Colon (tissue), 2 donors: Measurements from ENCODE around the gene C19orf38.
"Not testable (repeated sequence)": the region's sequence is repeated elsewhere in the genome, so short reads cannot be mapped to it uniquely, and the experiment has no call there.

Experiments used
- FAIRE-seq: peaks from 2 replicates; lab custom pipeline; 2012; peaks lifted over from hg19 to GRCh38; lab: Jason Lieb, UNC
- donor health status: control.
- donor health status: control.

The C19orf38 gene

DNA sequence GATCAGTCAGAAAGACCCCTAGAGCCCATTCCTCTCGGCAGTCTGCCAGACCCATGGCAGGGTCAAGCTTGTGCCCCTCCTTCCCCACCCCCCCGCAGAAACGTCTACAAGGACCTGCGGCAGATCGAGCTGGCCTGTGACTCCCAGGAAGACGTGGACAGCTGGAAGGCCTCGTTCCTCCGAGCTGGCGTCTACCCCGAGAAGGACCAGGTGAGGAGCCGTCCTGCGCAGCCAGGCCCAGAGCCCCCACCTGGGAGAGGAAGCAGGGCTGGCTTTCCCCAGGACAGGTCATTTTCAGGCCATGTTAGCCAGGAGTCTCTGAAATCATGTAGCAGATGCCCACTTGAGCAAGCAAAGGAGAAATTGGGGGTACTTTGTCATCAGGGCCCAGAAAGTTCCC lies 24.5 kb upstream of the C19orf38 start:
- no peak for FAIRE-seq

GRCh38 chr19:10826231-10826630 lies 22.0 kb upstream of the C19orf38 start:
- no peak for FAIRE-seq

DNA sequence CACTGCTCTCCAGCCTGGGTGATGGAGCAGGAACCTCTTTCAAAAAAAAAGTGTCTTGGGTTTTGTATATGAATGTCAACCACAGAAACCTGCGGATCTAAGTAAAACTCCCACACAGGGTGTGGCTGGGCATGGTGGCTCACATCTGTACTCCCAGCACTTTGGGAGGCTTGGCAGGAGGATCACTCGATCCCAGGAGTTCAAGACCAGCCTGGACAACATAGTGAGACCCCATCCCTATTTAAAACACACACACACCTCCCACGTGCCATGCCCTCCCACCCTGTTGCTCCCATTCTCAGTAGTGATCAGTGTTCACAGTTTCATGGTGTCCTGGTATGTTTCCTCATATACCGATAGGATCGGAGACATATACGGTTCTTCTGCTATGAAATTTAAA lies 21.4 kb upstream of the C19orf38 start:
- no peak for FAIRE-seq

DNA sequence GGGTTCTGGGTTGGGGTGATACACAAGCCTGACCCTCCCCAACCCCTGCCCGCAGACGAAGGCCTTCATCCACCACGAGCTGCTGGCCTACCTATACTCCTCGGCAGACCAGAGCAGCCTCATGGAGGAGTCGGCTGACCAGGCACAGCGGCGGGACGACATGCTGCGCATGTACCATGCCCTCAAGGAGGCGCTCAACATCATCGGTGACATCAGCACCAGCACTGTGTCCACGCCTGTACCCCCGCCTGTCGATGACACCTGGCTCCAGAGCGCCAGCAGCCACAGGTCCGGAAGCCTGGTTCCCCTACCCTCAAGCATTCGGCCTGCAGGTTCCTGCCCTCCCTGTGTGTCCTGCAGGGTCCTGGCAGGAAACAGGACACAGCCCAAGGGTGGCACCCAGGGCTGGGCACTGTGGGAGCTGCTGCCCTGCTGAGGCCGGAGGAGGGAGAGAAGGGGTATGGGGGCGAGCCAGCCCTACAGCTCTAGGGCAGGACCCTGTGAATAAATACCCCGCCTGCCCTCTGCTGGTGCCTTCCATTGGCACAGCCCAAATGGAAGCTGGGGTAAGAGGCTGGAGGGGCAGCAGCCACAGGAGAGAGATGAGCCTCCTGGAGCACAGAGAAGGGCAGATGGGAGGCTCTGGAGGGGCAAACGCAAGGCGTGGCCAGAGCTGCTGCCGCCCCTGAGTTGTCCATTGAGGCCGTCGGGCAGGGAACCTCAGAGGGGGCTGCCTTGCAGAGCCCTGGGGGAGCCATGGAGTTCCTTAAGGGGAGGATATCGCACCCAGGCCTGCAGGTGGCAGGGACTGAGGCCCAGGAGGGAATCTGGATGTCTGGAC lies 19.0 kb upstream of the C19orf38 start:
- no peak for FAIRE-seq

GRCh38 chr19:10829967-10830366 lies 18.2 kb upstream of the C19orf38 start:
- no peak for FAIRE-seq

DNA sequence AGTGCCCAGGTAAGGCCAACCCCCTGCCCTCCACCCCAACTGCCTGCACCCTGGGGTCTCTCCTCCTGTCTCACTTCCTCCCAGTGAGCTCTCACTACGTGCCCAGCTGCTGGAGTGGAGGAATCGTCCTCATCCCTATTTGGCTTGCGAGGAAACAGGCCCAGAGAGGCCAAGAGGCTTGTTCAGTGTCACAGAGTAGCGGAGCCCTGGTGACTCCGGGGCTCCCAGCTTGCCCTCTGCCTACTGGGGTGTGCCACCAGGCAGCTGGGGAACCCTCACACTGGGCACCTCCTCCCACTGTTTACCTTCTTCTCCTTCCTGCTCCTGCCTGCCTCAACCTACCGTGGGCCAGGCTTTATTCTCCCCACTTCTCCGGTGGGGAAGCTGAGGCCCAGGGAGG lies 17.8 kb upstream of the C19orf38 start:
- no peak for FAIRE-seq

GRCh38 chr19:10830931-10831779 lies 17.1 kb upstream of the C19orf38 start:
- no peak for FAIRE-seq

DNA sequence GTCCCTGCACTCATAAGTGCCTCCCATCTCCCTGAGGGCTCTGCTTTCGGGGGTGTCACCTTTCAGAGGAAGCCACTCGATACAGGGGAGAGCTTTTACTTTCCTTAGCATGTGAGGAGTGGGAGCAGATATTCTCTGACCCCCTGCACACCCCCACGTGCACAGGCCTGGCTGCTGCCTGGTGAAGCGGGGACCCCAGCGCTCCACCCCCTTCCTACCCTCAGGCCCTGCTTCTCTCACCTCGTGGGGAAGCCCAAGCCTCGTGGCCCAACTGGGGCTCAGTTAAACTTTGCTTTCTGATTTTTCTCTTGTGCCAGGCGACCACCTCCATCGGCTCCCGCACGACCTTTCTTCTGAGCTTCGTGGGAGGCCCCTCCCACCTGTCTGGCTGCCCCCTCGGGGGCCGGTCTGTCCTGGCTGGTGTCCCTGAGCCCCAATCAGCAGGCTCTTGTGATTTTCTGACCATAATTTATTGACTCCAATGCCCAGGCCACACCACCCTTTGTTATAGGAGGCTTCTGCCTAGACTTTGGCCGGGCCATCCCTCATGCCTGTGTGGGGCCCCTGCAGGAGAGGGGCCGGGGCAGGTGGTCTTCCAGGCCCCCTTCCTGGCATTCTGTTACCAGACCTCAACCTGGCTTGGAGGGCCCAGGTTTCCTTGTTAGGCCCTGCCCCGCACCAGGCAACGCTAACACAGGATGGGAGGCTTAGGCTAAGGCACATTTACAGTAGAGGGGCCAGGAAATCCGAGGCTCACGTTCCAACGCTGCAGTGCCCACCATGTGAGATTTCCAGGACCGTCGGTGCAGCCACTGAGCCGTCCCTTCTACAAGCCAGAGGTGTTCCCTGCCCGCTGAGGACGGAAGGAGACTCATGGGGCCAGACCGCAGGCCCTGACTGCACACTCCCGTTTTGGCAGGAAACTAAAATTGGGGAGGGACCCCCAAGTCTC lies 16.0 kb upstream of the C19orf38 start:
- no peak for FAIRE-seq

- FAIRE-seq: no peak
Observed at GRCh38 chr19:10832939-10833296, 15.3 kb upstream of the C19orf38 start.

- no peak for FAIRE-seq
Observed at GRCh38 chr19:10835089-10835753, 13.0 kb upstream of the C19orf38 start.

- no peak for FAIRE-seq
Observed at GRCh38 chr19:10835754-10836478, 12.3 kb upstream of the C19orf38 start, which contains the start of gene TMED1. TMED1 (minus strand) TSS chr19:10836212; CDS start chr19:10836191, 21 bp downstream.

- FAIRE-seq: no peak
Observed at GRCh38 chr19:10836479-10837330, 11.5 kb upstream of the C19orf38 start.

GRCh38 chr19:10837649-10838048 lies 10.6 kb upstream of the C19orf38 start:
- not testable (repeated sequence) for FAIRE-seq

DNA sequence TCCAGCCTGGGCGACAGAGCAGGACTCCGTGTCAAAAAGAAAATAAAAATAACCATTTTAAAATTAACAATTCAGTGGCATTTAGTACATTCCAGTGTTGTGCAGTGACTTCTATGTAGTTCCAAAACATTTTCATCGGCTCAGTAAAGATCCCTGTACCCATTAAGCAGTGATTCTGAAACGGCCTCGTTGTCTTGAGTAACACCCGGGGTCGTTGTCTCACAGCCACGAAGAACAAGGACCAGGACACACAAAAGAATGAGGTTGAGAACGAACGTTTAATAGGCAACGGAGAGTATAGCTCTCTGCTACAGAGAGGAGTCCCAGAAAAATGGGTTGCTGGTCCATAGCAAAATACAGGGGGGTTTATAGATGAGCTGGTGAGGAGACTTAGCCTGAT lies 9.8 kb upstream of the C19orf38 start:
- no peak for FAIRE-seq

DNA sequence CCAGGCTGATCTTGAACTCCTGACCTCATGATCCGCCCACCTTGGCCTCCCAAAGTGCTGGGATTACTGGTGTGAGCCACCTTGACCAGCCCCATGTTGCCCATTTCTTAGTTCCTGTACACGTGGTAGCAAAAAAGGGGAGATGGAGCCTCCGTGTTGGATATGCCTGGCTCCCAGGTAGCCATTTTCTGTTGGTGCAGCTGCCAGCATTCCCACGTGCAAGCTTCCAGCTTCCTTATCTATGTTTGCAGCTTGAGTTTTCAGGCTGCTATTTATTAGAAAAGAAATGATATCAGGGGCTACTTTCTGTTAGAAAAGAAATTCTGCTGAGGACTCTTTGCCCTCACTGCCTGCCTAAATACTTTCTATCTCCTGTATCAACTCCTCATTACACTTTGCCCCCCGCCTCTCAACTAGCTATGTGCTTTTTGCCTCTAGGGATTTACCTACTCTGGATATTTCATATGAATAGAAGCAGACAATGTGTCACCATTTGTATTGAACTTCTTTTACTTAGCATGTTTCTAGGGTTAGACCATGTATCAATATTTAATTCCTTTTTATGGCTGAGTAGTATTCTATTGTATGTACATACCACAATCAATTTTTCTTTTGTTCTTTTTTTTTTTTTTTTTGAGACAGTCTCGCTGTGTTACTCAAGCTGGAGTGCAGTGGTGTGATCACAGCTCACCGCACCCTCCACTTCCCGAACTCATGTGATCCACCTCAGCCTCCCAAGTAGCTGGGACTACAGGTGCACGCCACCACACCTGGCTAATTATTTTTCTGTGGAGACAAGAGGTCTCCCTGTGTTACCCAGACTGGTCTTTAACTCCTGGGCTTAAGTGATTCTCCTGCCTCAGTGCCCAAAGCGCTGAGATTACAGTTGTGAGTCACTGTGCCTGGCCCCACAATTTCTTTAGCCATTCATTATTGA lies 8.8 kb upstream of the C19orf38 start:
- FAIRE-seq: no peak

DNA sequence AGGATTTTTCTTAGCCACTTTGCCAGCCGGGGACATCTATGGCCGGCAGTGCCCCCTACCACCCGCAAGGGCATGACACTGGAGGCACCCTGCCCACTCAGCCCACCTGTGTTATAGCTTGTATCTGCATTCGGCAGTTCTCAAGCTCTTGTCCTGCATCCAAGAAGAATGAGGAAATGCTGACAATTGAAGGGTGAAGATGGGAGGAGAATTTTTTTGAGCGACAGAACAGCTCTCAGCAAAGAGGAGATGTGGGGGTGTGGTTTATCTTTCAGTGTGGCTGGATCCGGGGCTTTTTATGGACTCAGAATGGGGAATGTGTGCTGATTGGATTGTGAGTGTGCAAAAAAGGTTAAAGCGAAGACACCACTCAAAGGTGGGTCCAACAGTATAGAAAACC lies 5.4 kb upstream of the C19orf38 start:
- FAIRE-seq: no peak

- no peak for FAIRE-seq
Observed at GRCh38 chr19:10846500-10847202, 1.6 kb upstream of the C19orf38 start.

DNA sequence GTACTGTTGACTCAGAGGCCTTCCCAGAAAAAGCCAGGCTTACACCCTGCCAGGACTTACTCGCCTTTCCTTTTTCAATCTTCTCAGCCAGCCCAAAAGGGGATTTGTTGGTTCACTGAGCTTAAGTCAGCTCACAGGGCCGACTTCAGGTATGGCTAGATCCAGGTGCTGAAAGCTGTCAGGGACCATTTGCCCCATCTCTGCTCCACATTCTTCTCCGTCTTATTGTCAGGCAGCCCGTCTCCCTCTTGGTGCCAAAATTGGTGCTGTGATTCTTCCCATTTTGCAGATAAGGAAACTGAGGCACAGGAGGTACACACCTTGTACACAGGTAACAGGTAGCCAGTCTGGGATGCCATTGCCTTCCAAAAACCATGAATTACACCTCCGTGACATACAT lies 2.4 kb downstream of the C19orf38 start:
- no peak for FAIRE-seq
